HepG2 (cell line): Measurements from ENCODE around the gene SCRN3. TPM values are rescaled to one million over a fixed set of nuclear protein-coding genes. Genes with fewer than 3 reads are reported as not detected.
"Not testable (repeated sequence)": the region's sequence is repeated elsewhere in the genome, so short reads cannot be mapped to it uniquely, and the experiment has no call there.

Source experiments
- ATAC-seq: fragments of 200-7000 bp; cut with Tn5 transposase; 3 replicates; pipeline ENCODE4 v1.9.1; 2020; ENCODE audit warnings: mild to moderate bottlenecking, moderate library complexity
- BruUV-seq: library from RNA; stranded (reverse); fragments of 400-500 nt; replicated peaks from 2 replicates; lab custom pipeline; 2021; lab: Mats Ljungman, UMichigan
- CTCF ChIA-PET: fragments of 300-600 bp; formaldehyde crosslinking; extraction: SDS; loops from one replicate; lab custom pipeline; 2021; ENCODE audit warnings: low total read pairs, inconsistent platforms, low intra/inter-chr PET ratio; lab: Yijun Ruan, JAX
- POLR2A ChIA-PET: fragments of 350-600 bp; sonication (Branson Sonifier 250); formaldehyde crosslinking; loops from one replicate; lab custom pipeline; 2020; ENCODE audit warnings: antibody characterized with exemption, inconsistent platforms; lab: Yijun Ruan, JAX
- DNase-seq: peaks from one replicate; pipeline ENCODE4 v3.0.0-alpha.2; 2015; ENCODE audit warnings: low spot score
- FAIRE-seq: peaks from 3 replicates; lab custom pipeline; 2011; peaks lifted over from hg19 to GRCh38; lab: Jason Lieb, UNC
- H2AFZ ChIP-seq: one replicate; pipeline ENCODE4 v1.6.1; 2011; ENCODE audit warnings: low read length, inconsistent platforms
- H3K27ac ChIP-seq: fragments of 300-600 bp; 3 replicates; pipeline ENCODE4 v1.8.0; 2011; ENCODE audit warnings: mixed run types, mild to moderate bottlenecking, mixed read lengths, low read length, inconsistent platforms; ENCODE audit not compliant: insufficient read depth; ENCODE audit errors: extremely low read length
- H3K27me3 ChIP-seq, 2 experiments: fragments of 200-600 bp in 1 of 2; 2 replicates in 1 of 2; 3 replicates in 1 of 2; pipeline versions ENCODE4 v1.6.0 to v1.8.0; 2011; ENCODE audit warnings: low read length in 2 of 2, mild to moderate bottlenecking in 2 of 2, moderate library complexity in 2 of 2, inconsistent platforms in 1 of 2; ENCODE audit not compliant: insufficient read depth in 2 of 2, control insufficient read depth in 1 of 2
- H3K36me3 ChIP-seq, 2 experiments: fragments of 200-600 bp in 1 of 2; replicated peaks in 1 of 2; 2 replicates in 1 of 2; 3 replicates in 1 of 2; pipeline versions ENCODE4 v1.5.1 to v1.8.0; 2011; ENCODE audit warnings: low read length in 2 of 2, inconsistent platforms in 1 of 2; ENCODE audit not compliant: insufficient read depth in 2 of 2, control insufficient read depth in 1 of 2
- H3K4me1 ChIP-seq: 2 replicates; pipeline ENCODE4 v1.5.1; 2012; ENCODE audit warnings: low read length, inconsistent platforms; ENCODE audit not compliant: insufficient read depth
- H3K4me2 ChIP-seq: 2 replicates; pipeline ENCODE4 v1.6.0; 2011; ENCODE audit warnings: low read depth, low read length, inconsistent platforms
- H3K4me3 ChIP-seq, 3 experiments: fragments of 200-600 bp in 1 of 3; sonication (generic), shearing (Covaris generic) in 1 of 3; replicated peaks in 1 of 3; 2 replicates each; pipeline ENCODE4 v1.5.1; 2011 to 2016; ENCODE audit warnings: low read length in 3 of 3, inconsistent platforms in 2 of 3, low read depth in 2 of 3, mild to moderate bottlenecking in 2 of 3, control low read depth in 1 of 3, mixed read lengths in 1 of 3; ENCODE audit not compliant: insufficient read depth in 1 of 3
- H3K79me2 ChIP-seq: one replicate; pipeline ENCODE4 v1.6.1; 2011; ENCODE audit warnings: low read length, inconsistent platforms; ENCODE audit not compliant: insufficient read depth
- H3K9ac ChIP-seq: 2 replicates; pipeline ENCODE4 v1.6.0; 2011; ENCODE audit warnings: mild to moderate bottlenecking, low read depth, low read length, inconsistent platforms; ENCODE audit not compliant: insufficient read depth
- H3K9me3 ChIP-seq: 2 replicates; pipeline ENCODE4 v1.5.1; 2012; ENCODE audit warnings: mild to moderate bottlenecking, low read length
- H4K20me1 ChIP-seq: 2 replicates; pipeline ENCODE4 v1.6.0; 2011; ENCODE audit warnings: inconsistent platforms, mild to moderate bottlenecking, low read length, moderate library complexity; ENCODE audit not compliant: insufficient read depth
- HNF4A ChIP-seq: sonication (generic); formaldehyde crosslinking; IDR thresholded peaks from 2 replicates; pipeline ENCODE4 v1.4.0; 2020; ENCODE audit warnings: missing genetic modification reagents
- KLF11 ChIP-seq: IDR thresholded peaks from 2 replicates; pipeline ENCODE4 v1.6.1; 2016; ENCODE audit warnings: missing compliant biosample characterization
- MED8 ChIP-seq: sonication (generic); formaldehyde crosslinking; IDR thresholded peaks from 2 replicates; pipeline ENCODE4 v1.8.1; 2023; ENCODE audit warnings: mild to moderate bottlenecking, missing genetic modification reagents; ENCODE audit not compliant: insufficient replicate concordance
- NCOR1 ChIP-seq: fragments of 200-600 bp; sonication (generic); IDR thresholded peaks from 2 replicates; pipeline ENCODE4 v1.7.0; 2017; ENCODE audit warnings: antibody characterized with exemption, low read length, borderline replicate concordance
- NRL ChIP-seq: sonication (generic); formaldehyde crosslinking; IDR thresholded peaks from 2 replicates; pipeline ENCODE4 v1.5.0; 2020; ENCODE audit warnings: missing genetic modification reagents, mild to moderate bottlenecking, moderate library complexity, borderline replicate concordance
- PAX8 ChIP-seq: sonication (generic); formaldehyde crosslinking; IDR thresholded peaks from 2 replicates; pipeline ENCODE4 v1.8.0; 2022; ENCODE audit warnings: mild to moderate bottlenecking, missing genetic modification reagents, borderline replicate concordance
- RBFOX2 ChIP-seq: fragments of 200-400 bp; formaldehyde crosslinking; IDR thresholded peaks from 2 replicates; pipeline ENCODE4 v1.6.1; 2017; ENCODE audit warnings: low read depth, mild to moderate bottlenecking, low read length
- ZNF143 ChIP-seq: sonication (generic); formaldehyde crosslinking; IDR thresholded peaks from 2 replicates; pipeline ENCODE4 v1.4.0; 2020; ENCODE audit warnings: missing genetic modification reagents
- ZNF431 ChIP-seq: sonication (generic); formaldehyde crosslinking; IDR thresholded peaks from 2 replicates; pipeline ENCODE4 v1.9.0; 2022; ENCODE audit warnings: missing genetic modification reagents, low read depth, mild to moderate bottlenecking, borderline replicate concordance
- ZNF724P ChIP-seq: sonication (generic); formaldehyde crosslinking; IDR thresholded peaks from 2 replicates; pipeline ENCODE4 v1.8.0; 2022; ENCODE audit warnings: missing genetic modification reagents, borderline replicate concordance
- WGBS: methylation state at CpG from one replicate; pipeline ENCODE4 v1.1.6; 2017; ENCODE audit warnings: low lambda C conversion rate; 5-methylcytosine and 5-hydroxymethylcytosine counted together
- in situ Hi-C: cut with HindIII; loops from 2 replicates; pipeline ENCODE4 v1.10.0; 2017; ENCODE audit warnings: low pct_unique_long_range_greater_than_20kb; ENCODE audit not compliant: extremely low pct_ligation_motif_present
- intact Hi-C: fragments of 100-400 bp; cut with micrococcal nuclease; formaldehyde crosslinking; loops from one replicate; pipeline ENCODE4 v1.10.0; 2022; ENCODE audit not compliant: unreplicated experiment
- polyA plus RNA-seq, 8 experiments: library from polyadenylated mRNA; depleted of rRNA in 3 of 8; stranded (reverse) in 7 of 8; unstranded in 1 of 8; fragments of >200 nt; fragmentation: Illumina TruSeq in 4 of 8; extraction: Trizol in 4 of 8; gene quantifications; 2 replicates each; pipeline versions ENCODE4 v1.2.1 to v1.2.3, GENCODE V29; 2011 to 2016; ENCODE audit warnings: low read depth in 4 of 8, missing spikeins in 1 of 8, mixed read lengths in 1 of 8; ENCODE audit not compliant: insufficient read depth in 1 of 8
- total RNA-seq, 5 experiments: library from RNA; depleted of rRNA; stranded (reverse); fragments of >200 nt; fragmentation: Illumina TruSeq; extraction: Trizol; gene quantifications; 2 replicates each; pipeline ENCODE4 v1.2.3, GENCODE V29; 2016; ENCODE audit warnings: low read depth in 1 of 5

SCRN3 gene
- total and polyA plus RNA-seq, 2 of the 13 experiments (the other 11 are each of a cell fraction or from before 2014, with no cell fraction given): 6.6 to 11.3 TPM

DNA sequence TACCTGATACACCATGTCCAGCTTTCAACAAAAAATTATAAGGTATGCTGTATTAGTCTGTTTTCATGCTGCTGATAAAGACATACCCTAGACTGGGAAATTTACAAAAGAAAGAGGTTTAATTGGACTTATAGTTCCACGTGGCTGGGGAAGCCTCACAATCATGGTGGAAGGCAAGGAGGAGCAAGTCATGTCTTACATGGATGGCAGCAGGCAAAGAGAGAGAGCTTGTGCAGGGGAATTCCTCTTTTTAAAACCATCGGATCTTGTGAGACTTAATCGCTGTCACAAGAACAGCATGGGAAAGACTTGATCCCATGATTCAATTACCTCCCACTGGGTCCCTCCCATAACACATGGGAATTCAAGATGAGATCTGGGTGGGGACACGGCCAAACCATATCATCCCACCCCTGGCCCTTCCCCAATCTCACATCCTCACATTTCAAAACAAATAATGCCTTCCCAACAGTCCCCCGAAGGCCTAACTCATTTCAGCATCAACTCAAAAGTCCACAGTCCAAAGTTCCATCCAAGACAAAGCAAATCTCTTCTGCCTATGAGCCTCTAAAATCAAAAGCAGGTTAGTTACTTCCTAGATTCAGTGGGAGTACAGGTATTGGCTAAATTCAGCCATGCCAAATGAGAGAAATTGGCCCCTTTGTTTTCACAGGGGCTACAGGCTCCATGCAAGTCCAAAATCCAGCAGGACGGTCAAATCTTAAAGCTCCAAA is 31.9 kb upstream of the SCRN3 start:
- CTCF ChIA-PET, intact Hi-C loops, POLR2A ChIA-PET, H3K4me1 ChIP-seq, H3K4me3 ChIP-seq, H2AFZ ChIP-seq, BruUV-seq, H3K27me3 ChIP-seq, ATAC-seq, FAIRE-seq, in situ Hi-C loops, H3K9ac ChIP-seq: not testable (repeated sequence)
- WGBS: 93% methylated on average over 6 of the region's 6 CpGs
- peaks cover 13 to 30% of the 10 kb centered on the region in 2 experiments; a peak in 4 of 5 replicates for H3K36me3 ChIP-seq
- DNase-seq: peak; percentile 37
- TF ChIP-seq HNF4A (CRISPR knock-in tag) (peak; percentile 62), NCOR1 (0 out of 2 replicates have a peak, but pooled peaks have one; percentile 18), ZNF431 (CRISPR knock-in tag) (peak; percentile 93)
- TF ChIP-seq, all 625 proteins: peak for 3; not testable (repeated sequence) for 622
- H3K9me3 ChIP-seq: peaks cover 21% of the 10 kb centered on the region
- H3K4me2 ChIP-seq, H3K27ac ChIP-seq, H4K20me1 ChIP-seq, H3K79me2 ChIP-seq: not testable (repeated sequence)

DNA sequence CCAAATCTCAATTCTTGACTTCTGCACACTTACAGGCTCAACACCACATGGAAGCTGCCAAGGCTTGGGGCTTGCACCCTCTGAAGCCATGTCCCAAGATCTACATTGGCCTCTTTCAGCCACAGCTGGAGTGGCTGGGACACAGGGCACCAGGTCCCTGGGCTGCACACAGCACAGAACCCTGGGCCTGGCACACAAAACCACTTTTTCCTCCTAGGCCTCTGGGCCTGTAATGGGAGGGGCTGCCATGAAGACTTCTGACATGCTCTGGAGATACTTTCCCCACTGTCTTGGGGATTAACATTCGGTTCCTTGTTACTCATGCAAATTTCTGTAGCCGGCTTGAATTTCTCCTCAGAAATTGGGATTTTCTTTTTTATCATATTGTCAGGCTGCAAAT is 30.9 kb upstream of the SCRN3 start:
- BruUV-seq: no TSS peak
- H3K9me3 ChIP-seq: peaks cover 21% of the 10 kb centered on the region
- FAIRE-seq: no peak
- no peak overlapping the region for H3K27ac ChIP-seq
- peaks cover 13 to 39% of the 10 kb centered on the region in 2 experiments; a peak in 4 of 5 replicates for H3K36me3 ChIP-seq
- in situ Hi-C loops (no loop called here), intact Hi-C loops (no loop called here)
- no peaks in the 10 kb centered on the region for H4K20me1 ChIP-seq
- H3K79me2 ChIP-seq: no peaks in the 10 kb centered on the region
- H2AFZ ChIP-seq: no peak overlapping the region
- 97% methylated on average over 2 of the region's 2 CpGs for WGBS
- POLR2A ChIA-PET: no interaction called here
- no peaks in the 10 kb centered on the region for H3K4me1 ChIP-seq
- no peaks in the 10 kb centered on the region for H3K27me3 ChIP-seq
- no peak overlapping the region for H3K9ac ChIP-seq
- DNase-seq: no peak
- TF ChIP-seq RBFOX2 (no peak), KLF11 (CRISPR knock-in tag) (no peak), ZNF724P (no peak), PAX8 (no peak), MED8 (CRISPR knock-in tag) (peak; percentile 23), ZNF143 (CRISPR knock-in tag) (no peak), NRL (CRISPR knock-in tag) (no peak)
- no peak overlapping the region for H3K4me3 ChIP-seq
- CTCF ChIA-PET: no interaction called here
- no peak overlapping the region for H3K4me2 ChIP-seq
- no peak for ATAC-seq
